HK-2 (cell line): ENCODE measurements around the gene GULP1.
"Not testable (repeated sequence)": the region's sequence is repeated elsewhere in the genome, so short reads cannot be mapped to it uniquely, and the experiment has no call there.

ENCODE experiments used
- DNase-seq: peaks from one replicate; pipeline ENCODE4 v3.0.0-alpha.2; 2018; ENCODE audit not compliant: unreplicated experiment

Gene GULP1

DNA sequence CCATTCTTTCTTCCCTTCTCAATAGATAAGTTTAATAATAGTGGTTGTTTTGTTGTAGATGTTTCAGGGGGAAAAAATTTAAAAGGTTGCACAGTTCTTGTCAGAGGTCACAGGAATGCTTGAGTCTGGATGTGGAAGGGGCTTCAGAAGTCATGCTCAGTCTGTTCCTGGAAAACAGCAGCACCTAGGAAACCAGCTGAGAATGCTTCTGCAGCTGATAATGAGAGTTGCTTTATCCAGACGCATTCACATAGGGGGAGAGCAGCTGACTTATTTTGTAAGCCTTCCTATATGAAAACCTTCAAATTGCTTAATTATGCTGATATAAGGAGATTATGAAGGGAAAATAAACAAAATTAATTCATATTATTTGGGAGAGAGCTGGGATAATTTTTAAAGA is 235.5 kb downstream of the GULP1 start:
- no peak for DNase-seq

DNA sequence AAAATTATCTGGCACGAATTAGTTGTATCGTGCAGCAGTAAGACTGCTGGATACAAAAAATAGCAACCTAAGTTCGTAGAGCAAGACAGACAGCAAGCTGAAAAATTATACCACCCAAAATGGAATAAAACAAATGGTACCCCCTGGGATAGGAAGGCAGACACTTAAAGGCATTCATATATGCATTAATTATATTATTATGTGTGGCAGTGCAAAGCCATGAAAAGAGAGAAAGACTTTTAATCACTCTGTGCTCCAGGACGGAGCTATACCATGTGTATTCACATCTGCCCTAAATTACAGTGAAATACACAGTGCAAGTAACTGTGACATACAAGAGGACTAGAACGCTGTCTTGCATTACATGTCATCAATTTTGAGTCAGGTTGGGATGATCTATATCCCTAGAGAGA is 235.9 kb downstream of the GULP1 start:
- DNase-seq, result no peak

DNA sequence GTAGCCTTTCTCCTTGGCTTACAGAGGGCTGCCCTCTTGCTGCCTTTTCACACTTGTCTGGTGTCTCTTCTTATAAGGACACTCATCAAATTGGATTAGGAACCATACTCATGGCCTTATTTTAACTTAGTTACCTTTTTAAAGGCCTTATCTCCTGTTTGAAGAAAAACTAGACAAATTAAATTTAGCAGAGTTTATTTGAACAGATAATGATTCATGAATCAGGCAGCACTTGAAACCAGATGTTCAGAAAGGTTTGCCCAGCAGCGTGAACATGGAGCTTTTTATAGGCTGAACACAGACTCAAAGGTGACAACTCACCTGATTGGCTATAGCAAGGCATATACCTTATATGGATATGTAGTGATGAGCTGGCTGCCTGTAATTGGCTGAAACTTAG is 238.0 kb downstream of the GULP1 start:
- DNase-seq, result no peak

DNA sequence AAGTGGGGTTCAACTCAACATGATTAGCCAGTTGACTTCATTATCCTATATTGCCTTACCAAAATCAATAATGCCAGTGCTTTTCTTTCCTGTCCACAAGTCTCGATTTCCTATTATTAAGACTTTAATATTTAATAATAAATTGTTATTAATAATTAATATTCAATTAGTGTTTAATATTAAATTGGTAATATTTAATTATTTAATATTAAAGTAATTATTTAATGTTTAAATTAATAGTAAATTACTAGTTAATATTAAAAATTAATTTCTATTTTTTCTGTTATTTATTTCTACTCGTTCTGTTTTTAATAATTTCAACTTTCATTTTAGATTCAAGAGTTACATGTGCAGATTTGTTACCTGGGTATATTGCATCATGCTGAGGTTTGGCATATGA is 243.2 kb downstream of the GULP1 start:
- no peak for DNase-seq

DNA sequence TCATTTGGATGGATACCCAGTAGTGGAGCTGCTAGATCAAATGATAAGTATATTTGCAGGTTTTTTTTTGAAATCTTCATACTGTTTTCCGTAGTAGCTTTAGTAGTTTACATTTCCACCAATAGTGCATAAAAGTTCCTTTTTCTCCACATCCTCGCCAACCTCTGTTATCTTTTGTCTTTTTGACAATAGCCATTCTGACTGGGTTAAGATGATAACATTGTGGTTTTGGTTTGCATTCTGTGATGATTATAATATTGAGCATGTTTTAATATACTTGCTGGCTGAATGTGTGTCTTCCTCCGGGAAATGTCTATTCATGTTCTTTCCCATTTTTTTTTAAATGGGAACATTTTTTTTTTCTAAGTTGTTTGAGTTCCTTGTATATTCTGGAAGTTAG is 260.0 kb downstream of the GULP1 start:
- DNase-seq, result no peak

DNA sequence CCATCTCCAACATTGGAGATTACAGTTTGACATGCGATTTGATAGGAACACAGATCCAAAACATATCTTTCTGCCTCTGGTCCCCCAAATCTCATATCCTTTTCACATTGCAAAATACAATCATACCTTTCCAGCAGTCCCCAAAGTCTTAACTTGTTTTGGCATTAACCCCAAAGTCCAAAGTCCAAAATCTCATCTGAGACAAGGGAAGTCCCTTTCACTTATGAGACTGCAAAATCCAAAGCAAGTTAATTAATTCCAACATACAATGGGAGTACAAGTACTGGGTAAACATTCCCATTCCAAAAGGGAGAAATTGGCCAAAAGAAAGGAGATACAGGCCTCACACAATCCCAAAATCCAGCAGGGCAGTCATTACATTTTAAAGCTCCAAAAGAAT is 265.4 kb downstream of the GULP1 start:
- DNase-seq, result no peak

DNA sequence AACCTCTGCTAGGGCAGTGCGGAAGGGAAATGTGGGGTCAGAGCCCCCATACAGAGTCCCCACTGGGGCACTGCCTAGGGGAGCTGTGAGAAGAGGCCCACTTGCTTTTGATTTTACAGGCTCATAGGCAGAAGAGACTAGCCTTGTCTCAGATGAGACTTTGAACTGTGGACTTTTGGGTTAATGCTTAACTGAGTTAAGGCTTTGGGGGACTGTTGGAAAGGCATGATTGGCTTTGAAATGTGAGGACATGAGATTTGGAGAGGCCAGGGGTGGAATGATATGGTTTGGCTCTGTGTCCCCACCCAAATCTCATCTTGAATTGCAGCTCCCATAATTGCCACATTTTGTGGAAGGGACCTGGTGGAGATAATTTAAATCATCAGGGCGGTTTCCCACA is 267.8 kb downstream of the GULP1 start:
- not testable (repeated sequence) for DNase-seq

DNA sequence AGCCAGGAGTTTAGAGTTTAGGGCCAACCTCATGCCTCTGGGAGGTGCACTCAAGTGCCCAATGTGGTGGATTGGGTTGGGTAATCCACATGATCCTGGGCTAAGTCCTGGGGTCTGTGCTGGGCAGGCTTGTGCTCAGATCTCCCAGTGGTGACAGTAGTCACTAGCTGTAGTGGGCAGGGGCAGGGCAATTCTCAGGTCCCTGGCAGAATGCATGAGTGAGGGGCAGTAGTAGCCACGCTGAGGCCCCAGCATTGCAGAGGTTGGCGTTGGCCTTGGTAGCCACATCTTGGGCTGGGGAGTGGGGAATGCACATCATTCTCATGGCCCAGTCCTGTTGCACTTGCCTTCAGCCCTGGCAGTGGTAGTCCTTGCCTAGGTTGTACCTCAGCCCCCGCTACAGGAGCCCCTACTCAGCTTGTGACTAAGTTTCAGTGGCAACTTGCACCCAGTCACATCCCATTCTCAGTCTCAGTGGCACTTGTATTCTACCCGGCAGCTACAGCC is 269.9 kb downstream of the GULP1 start:
- DNase-seq, result no peak

DNA sequence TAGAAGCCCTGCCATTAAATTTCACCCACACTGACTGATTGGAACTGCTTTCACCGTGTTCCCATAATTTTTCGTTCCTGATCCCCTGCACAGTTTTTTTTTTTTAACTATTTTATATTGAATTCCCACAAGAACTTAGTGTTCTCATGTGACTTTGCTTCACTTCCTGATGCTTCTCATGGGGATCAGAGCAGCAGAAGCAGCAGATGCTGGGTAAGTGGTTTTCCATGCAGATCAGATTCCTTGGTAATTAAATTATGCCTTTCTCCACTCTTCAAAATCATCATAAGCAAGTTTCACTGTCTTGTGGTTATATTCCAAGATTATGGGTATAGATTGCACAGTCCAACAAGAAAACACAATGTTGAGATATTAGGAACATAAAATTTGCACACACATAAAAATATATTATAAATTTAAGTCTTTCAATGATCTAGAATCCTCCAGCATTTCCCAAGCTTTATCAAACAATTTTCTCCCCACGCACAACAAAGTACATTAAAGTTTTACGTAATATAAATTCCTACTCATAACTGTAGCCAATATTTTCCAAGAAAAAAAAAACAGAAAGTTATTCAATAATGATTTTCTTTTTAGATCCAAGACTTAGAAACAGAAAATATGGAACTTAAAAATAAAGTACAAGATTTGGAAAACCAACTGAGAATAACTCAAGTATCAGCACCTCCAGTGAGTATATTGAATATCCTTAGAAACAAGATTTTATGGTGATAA is 277.9 kb downstream of the GULP1 start:
- no peak for DNase-seq

DNA sequence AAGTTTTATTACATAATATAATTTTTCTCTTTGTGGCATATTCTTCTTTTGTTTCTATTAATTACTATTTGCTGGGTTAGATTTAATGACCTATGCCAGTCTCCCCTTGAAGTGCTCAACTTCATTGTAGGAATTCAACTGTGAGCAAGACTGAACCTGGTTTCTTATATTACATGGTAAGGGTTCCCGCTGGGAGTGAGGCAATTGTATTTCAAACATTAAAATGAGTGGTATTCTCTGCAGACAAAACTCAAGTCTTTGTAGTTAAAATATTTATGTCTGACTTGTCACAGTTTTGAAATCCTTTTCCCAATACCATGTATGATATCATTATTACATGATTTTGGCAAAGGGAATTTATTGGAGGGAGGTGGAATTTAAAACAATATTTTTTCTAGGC is 278.7 kb downstream of the GULP1 start:
- DNase-seq, result no peak

DNA sequence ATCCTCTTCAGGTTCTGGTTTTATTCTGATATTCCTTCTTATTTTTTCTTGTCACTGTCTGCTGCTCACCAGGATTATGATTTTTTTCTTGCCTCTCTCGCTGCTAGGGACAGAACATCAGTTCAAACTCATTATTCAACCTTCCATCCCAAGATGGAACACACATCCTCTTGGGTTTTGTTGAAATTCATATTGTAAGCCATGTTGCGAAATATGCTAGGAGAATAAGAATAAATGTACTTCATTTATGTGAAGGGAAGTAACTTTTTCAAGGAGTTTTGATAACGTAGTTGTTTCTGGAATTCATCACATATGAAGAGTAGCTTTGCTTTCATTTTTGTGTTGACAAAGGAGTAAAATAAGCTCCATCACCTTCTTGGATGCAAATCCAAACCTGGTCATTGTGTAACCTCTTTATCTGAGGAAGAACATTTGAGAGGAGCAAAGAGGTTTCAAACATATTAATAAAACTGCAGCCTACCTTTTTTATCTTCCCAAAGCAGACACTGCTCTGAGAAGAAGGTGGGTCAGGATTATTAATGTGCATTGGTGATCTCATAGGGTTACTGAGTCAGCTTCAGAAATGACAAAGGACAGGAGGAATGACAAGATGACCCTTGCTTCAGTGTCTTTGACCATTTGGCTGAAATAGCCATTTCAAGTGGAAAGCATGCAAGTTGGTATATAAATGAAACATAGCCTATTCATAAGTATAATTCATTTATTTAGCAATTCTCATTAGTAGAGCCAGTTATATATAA is 280.0 kb downstream of the GULP1 start:
- no peak for DNase-seq

DNA sequence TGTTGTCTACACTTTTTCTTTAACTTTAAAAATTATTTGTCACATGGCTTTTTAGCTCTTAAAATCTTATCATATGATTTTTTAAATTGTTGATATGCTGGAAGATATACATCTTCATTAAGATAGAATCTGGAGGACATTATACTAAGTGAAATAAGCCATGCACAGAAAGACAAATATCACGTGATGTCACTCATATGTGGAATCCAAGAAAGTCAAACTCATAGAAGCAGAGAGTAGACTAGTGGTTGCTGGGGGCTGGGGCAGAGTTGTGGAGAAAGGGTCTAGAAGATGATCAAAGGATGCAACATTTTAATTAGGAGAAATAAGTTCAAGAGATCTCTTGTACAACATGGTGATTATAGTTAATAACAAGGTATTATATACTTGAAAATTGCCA is 280.9 kb downstream of the GULP1 start:
- no peak for DNase-seq

DNA sequence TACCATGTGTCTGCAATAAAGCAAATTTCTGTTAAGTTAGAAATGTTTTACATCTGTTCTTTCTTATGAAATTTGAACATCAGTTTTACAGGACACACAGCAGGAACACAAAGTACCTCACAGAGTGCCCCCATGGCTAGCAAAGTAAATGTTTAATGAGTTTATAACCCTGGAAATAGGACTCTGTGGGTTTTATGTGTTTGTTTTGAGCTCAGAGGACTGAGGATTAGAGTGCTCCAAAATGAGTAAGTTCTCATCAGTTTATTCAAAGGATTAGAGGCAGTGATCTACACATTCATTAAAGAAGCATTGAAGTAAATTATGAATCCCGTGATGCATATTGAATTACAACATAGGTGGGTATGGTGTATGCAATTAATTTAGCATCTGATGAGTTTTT is 281.8 kb downstream of the GULP1 start:
- no peak for DNase-seq

DNA sequence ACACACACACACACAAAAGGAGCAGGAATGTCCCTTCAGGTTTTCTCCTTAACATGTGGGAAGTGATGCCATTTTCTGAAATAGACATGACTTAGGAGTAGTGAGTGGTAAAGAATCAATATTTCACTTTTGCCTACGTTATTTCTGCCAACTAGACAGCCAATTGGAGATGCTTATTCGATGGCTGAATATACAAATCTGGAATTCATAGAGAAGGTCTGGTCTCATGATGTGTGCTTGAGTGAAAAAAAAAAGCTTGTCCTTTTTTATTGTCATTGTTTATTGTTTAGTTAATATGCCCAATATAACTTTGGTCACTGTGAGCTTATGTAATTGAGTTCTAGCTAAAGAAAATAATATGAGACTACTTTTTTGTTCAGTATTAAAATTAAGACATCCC is 284.3 kb downstream of the GULP1 start:
- DNase-seq, result no peak

DNA sequence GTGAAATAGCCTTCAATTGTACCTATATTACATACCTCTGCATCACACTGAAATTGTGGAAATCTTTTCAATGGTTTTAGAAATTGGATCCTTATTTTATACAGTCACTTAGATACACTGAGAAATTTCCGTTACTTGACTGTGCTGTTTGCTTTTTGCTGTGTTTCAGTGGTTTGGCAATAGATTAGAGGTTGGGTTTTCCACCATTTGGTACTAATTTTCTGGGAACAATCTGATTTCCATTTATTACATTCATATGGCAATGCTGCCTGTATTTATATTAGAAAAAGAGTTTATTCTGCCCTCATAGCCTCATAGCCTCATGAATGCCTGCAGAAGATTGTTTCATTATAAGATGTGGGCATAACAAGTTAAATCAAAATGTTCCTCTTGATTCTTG is 285.0 kb downstream of the GULP1 start:
- DNase-seq, result no peak

DNA sequence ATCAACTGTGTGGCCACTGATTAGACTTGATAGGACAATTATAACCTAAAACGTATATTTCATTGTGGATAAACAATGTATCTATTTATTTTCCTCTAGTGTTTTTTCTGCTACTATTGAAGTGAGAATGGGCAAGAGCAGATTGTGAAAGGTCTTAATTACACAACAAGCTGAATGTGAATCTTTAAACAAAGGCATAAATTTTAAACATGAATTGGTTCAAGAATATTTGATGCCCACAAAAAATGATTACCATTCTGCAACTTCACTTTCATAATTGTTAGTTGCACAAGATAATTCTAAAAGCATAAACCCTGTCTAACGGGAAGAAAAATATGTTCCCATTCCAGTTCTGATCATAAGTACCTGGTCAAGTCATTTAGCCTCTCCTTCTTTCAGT is 285.6 kb downstream of the GULP1 start:
- no peak for DNase-seq

DNA sequence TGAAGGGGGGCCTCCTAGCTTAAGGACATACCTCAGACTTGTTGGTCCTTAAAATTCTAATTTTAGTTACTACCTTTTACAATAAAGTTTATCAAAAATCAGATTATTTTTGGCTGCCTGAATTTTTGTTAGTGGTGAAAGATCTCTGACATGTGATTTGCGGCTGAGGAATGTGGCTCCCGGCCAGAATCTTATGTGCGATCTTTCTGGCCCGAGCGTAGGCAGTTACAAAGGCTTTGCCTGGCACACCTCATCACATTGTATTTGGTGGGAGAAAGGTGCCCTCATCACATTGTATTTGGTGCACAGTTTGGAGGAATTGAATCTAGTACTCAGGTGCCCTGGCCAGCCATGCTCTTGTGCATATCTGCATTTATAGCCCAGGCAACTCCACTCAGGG is 289.1 kb downstream of the GULP1 start:
- no peak for DNase-seq

DNA sequence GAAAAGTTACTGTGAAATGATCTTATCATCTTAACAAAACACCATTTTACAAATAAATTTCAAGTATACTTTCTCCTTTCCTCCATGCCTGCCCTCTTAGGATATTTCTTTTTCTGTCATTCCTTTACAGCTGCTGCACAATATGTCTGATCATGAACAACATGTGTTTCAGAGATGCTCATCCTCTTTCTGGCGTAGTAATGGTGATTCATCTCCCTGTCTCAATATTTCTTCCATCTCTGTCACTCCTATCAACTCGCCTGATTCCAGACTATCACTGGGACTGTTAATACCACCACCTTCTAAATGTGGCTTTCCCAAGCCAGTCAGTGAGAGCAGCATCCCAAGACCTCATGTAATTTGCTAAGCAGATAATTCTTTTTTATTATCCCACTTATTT is 290.5 kb downstream of the GULP1 start:
- DNase-seq, result no peak

DNA sequence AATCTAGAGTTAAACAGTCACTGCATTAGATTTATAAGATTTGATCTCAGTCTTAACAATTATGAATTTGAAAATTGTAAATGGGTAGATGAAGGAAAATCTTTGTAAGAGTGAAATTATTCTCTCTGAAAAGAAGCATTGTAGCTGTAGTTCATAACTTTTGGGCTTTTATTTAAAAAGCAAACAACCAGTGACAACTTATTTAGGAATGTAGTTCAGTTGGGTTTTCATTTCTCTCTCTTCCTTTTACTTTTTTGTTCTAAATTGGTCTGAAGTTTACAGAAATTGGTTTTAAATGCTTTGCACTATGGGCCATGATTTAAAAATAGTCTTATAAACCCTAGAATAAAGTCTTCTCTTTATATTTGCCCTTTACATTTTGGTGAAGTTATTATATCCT is 296.6 kb downstream of the GULP1 start:
- no peak for DNase-seq

DNA sequence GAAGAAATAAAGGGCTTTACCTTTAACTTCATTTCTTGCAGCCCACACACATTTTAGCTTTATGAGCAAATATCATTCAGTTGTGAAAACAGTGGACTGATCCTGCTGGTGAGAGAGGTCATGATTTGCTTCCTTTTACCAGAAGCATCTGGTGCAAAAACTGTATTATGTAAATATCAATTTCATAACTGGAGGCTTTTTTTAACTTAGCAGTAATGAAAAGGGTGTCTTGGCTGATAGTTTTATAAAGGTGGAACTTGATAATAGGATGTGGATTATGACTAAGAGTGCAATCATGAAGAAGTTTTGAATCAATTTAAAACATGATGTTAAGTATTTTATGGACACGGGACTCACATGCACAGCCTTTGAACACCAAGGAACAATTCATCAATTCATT is 304.4 kb downstream of the GULP1 start:
- DNase-seq, result no peak

DNA sequence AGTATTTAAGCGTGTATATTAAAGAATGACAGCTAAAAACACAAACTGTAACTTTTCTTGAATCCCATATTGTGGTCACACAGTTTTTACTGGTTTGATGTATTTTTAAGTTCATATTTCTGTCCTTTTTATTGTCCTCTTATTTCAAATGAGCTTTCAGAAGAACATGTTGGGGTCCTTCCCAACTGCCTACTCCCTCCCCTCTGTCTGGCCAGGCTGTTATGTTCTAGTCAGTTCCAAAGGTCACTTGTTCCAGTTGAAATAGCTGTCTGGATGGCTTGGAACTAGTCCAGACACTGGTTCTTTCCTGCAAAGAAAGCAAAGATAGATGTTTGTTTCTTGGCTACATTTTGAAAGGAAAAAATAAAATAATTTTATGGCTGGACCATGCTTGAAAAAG is 306.9 kb downstream of the GULP1 start:
- no peak for DNase-seq

DNA sequence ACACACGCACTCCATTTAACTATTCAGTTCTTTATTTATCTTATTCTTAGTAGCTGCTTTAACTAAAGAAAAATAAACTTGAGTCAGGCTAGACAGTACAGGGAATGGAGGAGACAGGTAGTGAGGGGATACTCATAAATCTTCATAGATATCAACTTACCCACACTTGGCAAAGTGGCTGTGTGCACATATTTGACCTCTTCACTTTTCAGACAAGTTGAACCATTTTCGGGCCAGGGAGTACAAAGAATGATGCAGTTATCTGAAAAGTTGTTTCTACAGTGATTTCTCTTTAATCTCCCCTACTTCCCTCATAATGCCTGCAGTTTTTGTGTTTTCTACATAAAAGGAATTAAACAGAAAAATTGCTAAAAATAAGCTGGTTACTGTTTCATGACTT is 307.5 kb downstream of the GULP1 start:
- no peak for DNase-seq

DNA sequence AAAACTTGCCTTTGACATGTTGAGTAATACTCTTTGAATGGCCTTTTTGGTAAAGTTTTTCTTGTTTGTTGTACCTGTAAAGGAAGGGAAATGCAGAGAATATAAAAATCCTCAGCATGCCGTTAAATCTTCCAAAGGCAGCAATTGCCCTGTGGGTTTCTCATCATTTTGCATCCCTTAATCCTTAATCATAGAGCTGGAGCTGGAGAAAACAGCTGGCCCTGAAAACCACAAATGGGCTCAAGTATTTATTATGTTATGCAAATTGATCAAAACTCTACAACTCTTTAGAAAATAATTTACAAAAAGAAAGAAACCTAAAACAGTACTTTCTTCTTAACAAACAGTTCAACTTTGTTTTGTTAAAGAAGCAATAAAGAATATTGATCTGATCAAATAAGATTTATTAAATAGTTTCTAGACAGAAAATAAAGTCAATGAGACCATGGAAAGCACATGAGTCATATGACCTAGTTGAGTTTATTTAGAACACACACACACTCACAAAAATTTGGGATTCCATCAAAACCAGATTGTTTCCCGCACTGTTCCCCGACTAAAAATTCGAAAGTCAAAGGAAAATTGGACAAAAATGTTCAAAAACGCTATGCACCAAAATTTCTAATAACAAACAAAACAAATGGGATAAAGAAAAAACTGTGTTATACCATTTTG is 309.0 kb downstream of the GULP1 start:
- no peak for DNase-seq
